Esophagus muscularis mucosa (tissue), 4 donors: ENCODE data around the gene IER3IP1. TPM values are rescaled to one million over a fixed set of nuclear protein-coding genes. Genes with fewer than 3 reads are reported as not detected.

Experiments
- DNase-seq: peaks from one replicate; pipeline ENCODE4 v3.0.0-alpha.2; 2017; ENCODE audit errors: extremely low spot score
- H3K27ac ChIP-seq, 4 donors: fragments of 200-600 bp; sonication (generic); replicated peaks in 1 of 4; 1 replicate in 3 of 4; 2 replicates in 1 of 4; pipeline ENCODE4 v1.5.1; 2016 to 2019; ENCODE audit warnings: mild to moderate bottlenecking in 1 of 4
- H3K27me3 ChIP-seq, 4 donors: fragments of 200-600 bp; sonication (generic); one replicate each; pipeline versions ENCODE4 v1.5.1 to v1.6.0; 2016 to 2019
- H3K36me3 ChIP-seq, 4 donors: fragments of 200-600 bp; sonication (generic); one replicate each; pipeline ENCODE4 v1.5.1; 2016 to 2019
- H3K4me1 ChIP-seq, 4 donors: fragments of 200-600 bp; sonication (generic); one replicate each; pipeline ENCODE4 v1.5.1; 2016 to 2019
- H3K4me3 ChIP-seq, 4 donors: fragments of 200-600 bp; sonication (generic); 1 replicate in 2 of 4; 2 replicates in 2 of 4; pipeline ENCODE4 v1.5.1; 2016 to 2019; ENCODE audit warnings: mild to moderate bottlenecking in 4 of 4, moderate library complexity in 1 of 4
- H3K9me3 ChIP-seq, 4 donors: fragments of 200-600 bp; sonication (generic); 1 replicate in 3 of 4; 2 replicates in 1 of 4; pipeline ENCODE4 v1.5.1; 2016 to 2019
- CTCF ChIP-seq, 3 experiments: fragments of 200-600 bp in 2 of 3; fragments of 450-650 bp in 1 of 3; sonication (generic) in 2 of 3; IDR thresholded peaks; one replicate each; pipeline ENCODE4 v1.5.1; 2017 to 2019; ENCODE audit warnings: antibody characterized with exemption in 3 of 3, mild to moderate bottlenecking in 2 of 3, moderate library complexity in 1 of 3
- EP300 ChIP-seq: sonication (generic); formaldehyde crosslinking; IDR thresholded peaks from one replicate; pipeline ENCODE4 v1.6.1; 2017; ENCODE audit warnings: antibody characterized with exemption
- POLR2A ChIP-seq: fragments of 450-650 bp; IDR thresholded peaks from one replicate; pipeline ENCODE4 v1.6.1; 2017; ENCODE audit warnings: antibody characterized with exemption, moderate library complexity, mild to moderate bottlenecking, low read depth
- POLR2AphosphoS5 ChIP-seq, 2 donors: sonication (generic); formaldehyde crosslinking; IDR thresholded peaks; one replicate each; pipeline ENCODE4 v1.6.1; 2017; ENCODE audit warnings: antibody characterized with exemption in 2 of 2
- WGBS: methylation state at CpG from one replicate; pipeline ENCODE4 v1.1.5; 2018; 5-methylcytosine and 5-hydroxymethylcytosine counted together
- intact Hi-C: fragments of 100-400 bp; cut with DNase I; formaldehyde crosslinking; loops from one replicate; pipeline ENCODE4 v1.15.1; 2023
- total RNA-seq, 4 donors: library from RNA; depleted of rRNA; stranded (reverse); fragments of >200 nt; gene quantifications; one replicate each; pipeline versions ENCODE4 v1.1.0 to v1.2.1, GENCODE V29; 2016

IER3IP1 gene
- total RNA-seq: 1 to 10 TPM; 7.0 to 9.1 (median 7.5) TPM

GRCh38 chr18:47175898-47176575, at the start of gene IER3IP1:
Gene IER3IP1 (minus strand): TSS chr18:47176364. CDS start chr18:47176277, 87 bp downstream.
- TF ChIP-seq POLR2AphosphoS5 (IDR thresholded peaks at IDR 0.05): peak; percentile 75 to 89
- TF ChIP-seq CTCF (IDR thresholded peaks at IDR 0.05): peak in 2 of 3 experiments; percentile 16 to 36
- no peak for TF ChIP-seq EP300
- TF ChIP-seq POLR2A: peak; percentile 33
- intact Hi-C loops: no loop called here
- H3K4me1 ChIP-seq: peaks cover 22 to 46% (median 35%) of the 10 kb centered on the region in 4 donors
- peak within 1 kb of the TSS; percentile 83 to 86 (median 84) for H3K27ac ChIP-seq
- no peaks in the 10 kb centered on the region for H3K36me3 ChIP-seq
- under 1% methylated on average over 20 of the region's 48 CpGs for WGBS
- H3K27me3 ChIP-seq: no peaks in the 10 kb centered on the region
- H3K4me3 ChIP-seq: peak within 1 kb of the TSS; percentile 81 to 100 (median 96)
- DNase-seq: peak; percentile 97
- no peaks in the 10 kb centered on the region for H3K9me3 ChIP-seq

- no peak for DNase-seq
- Histone ChIP-seq H3K27ac (no peak overlapping the region), H3K36me3 (no peaks in the 10 kb centered on the region), H3K4me3 (no peak overlapping the region), H3K9me3 (no peaks in the 10 kb centered on the region), H3K4me1 (no peaks in the 10 kb centered on the region), H3K27me3 (peaks cover 0 to 45% (median 0%) of the 10 kb centered on the region in 4 donors)
- TF ChIP-seq EP300 (no peak), CTCF (IDR thresholded peaks at IDR 0.05) (peak; percentile 38 to 46 (median 42))
- WGBS: 4% methylated on average over 5 of the region's 5 CpGs
- intact Hi-C loops: loop anchor here (5.0 kb wide), 1 partner anchor 532 kb away; no protein-coding TSS in a partner anchor
Measured at GRCh38 chr18:47215554-47216138, 39.5 kb upstream of the IER3IP1 start.

GRCh38 chr18:47209171-47209570, 33.0 kb upstream of the IER3IP1 start:
- Histone ChIP-seq H3K9me3 (no peaks in the 10 kb centered on the region), H3K27ac (no peak overlapping the region), H3K27me3 (peaks cover 0 to 40% (median 0%) of the 10 kb centered on the region in 4 donors), H3K4me3 (no peak overlapping the region), H3K4me1 (no peaks in the 10 kb centered on the region), H3K36me3 (no peaks in the 10 kb centered on the region)
- WGBS: 76% methylated on average over 1 of the region's 1 CpG
- TF ChIP-seq POLR2AphosphoS5 (IDR thresholded peaks at IDR 0.05) (no peak), EP300 (no peak), CTCF (IDR thresholded peaks at IDR 0.05) (no peak), POLR2A (no peak)
- no peak for DNase-seq
- intact Hi-C loops: no loop called here

- 74% methylated on average over 2 of the region's 2 CpGs for WGBS
- Histone ChIP-seq H3K9me3 (no peaks in the 10 kb centered on the region), H3K36me3 (no peaks in the 10 kb centered on the region), H3K4me3 (no peak overlapping the region), H3K27me3 (peaks cover 0 to 23% (median 0%) of the 10 kb centered on the region in 4 donors), H3K4me1 (no peaks in the 10 kb centered on the region), H3K27ac (no peak overlapping the region)
- intact Hi-C loops: no loop called here
- DNase-seq: no peak
- no peak for TF ChIP-seq POLR2AphosphoS5 (IDR thresholded peaks at IDR 0.05)
- no peak for TF ChIP-seq POLR2A
- TF ChIP-seq CTCF (IDR thresholded peaks at IDR 0.05): no peak
- TF ChIP-seq EP300: no peak
Measured at GRCh38 chr18:47206945-47207637, 30.9 kb upstream of the IER3IP1 start.
